IMR-90 (cell line): Measurements from ENCODE around the gene ANAPC7. TPM values are rescaled to one million over a fixed set of nuclear protein-coding genes. Genes with fewer than 3 reads are reported as not detected.
A peak's percentile ranks its signal among the peaks of the same experiment; 100 is the strongest.

Experiments
- ATAC-seq: fragments of 200-7000 bp; cut with Tn5 transposase; 2 replicates; pipeline ENCODE4 v1.9.1; 2020; ENCODE audit warnings: low read depth, mild to moderate bottlenecking, moderate library complexity
- BruUV-seq: library from RNA; stranded (reverse); fragments of 400-500 nt; replicated peaks from 2 replicates; lab custom pipeline; 2021; lab: Mats Ljungman, UMichigan
- CTCF ChIA-PET: fragments of 300-600 bp; formaldehyde crosslinking; extraction: SDS; loops from one replicate; lab custom pipeline; 2021; ENCODE audit warnings: antibody characterized with exemption; lab: Yijun Ruan, JAX
- POLR2A ChIA-PET: fragments of 300-600 bp; sonication (Branson Sonifier 250); formaldehyde crosslinking; loops from one replicate; lab custom pipeline; 2022; ENCODE audit warnings: antibody characterized with exemption; ENCODE audit not compliant: unreplicated experiment; lab: Charles Lee
- DNase-seq: peaks from one replicate; pipeline ENCODE4 v3.0.0; 2013
- H2AFZ ChIP-seq: replicated peaks from 2 replicates; pipeline ENCODE3; 2013; ENCODE audit warnings: low read length, mild to moderate bottlenecking; ENCODE audit not compliant: poor library complexity
- H2AK5ac ChIP-seq: 2 replicates; pipeline ENCODE4 v1.6.1; 2013; ENCODE audit warnings: low read depth, low read length, inconsistent platforms
- H2AK9ac ChIP-seq: replicated peaks from 2 replicates; pipeline ENCODE3; 2013; ENCODE audit warnings: mild to moderate bottlenecking, low read depth, low read length, moderate library complexity; ENCODE audit not compliant: poor library complexity
- H2BK120ac ChIP-seq: 2 replicates; pipeline ENCODE4 v1.6.1; 2013; ENCODE audit warnings: low read depth, low read length, inconsistent platforms
- H2BK15ac ChIP-seq: 3 replicates; pipeline ENCODE4 v1.6.1; 2013; ENCODE audit warnings: low read depth, low read length, inconsistent platforms
- H2BK20ac ChIP-seq: 2 replicates; pipeline ENCODE4 v1.6.1; 2013; ENCODE audit warnings: low read depth, mild to moderate bottlenecking, inconsistent platforms, low read length, moderate library complexity
- H2BK5ac ChIP-seq: 2 replicates; pipeline ENCODE4 v1.6.1; 2013; ENCODE audit warnings: mild to moderate bottlenecking, low read depth, low read length, inconsistent platforms; ENCODE audit not compliant: poor library complexity, severe bottlenecking
- H3K14ac ChIP-seq: replicated peaks from 2 replicates; pipeline ENCODE4 v1.6.1; 2013; ENCODE audit warnings: low read depth, low read length, inconsistent platforms
- H3K18ac ChIP-seq: 2 replicates; pipeline ENCODE4 v1.6.1; 2013; ENCODE audit warnings: low read depth, low read length, control low read depth
- H3K23ac ChIP-seq: 2 replicates; pipeline ENCODE4 v1.6.1; 2013; ENCODE audit warnings: low read depth, low read length, inconsistent platforms
- H3K27ac ChIP-seq: 2 replicates; pipeline ENCODE4 v1.5.1; 2013; ENCODE audit warnings: mild to moderate bottlenecking, control low read depth, low read length; ENCODE audit not compliant: insufficient read depth
- H3K27me3 ChIP-seq: 2 replicates; pipeline ENCODE4 v1.6.1; 2013; ENCODE audit warnings: low read length; ENCODE audit not compliant: control insufficient read depth, insufficient read depth
- H3K36me3 ChIP-seq: 2 replicates; pipeline ENCODE4 v1.6.1; 2013; ENCODE audit warnings: low read length, mixed read lengths; ENCODE audit not compliant: control insufficient read depth, insufficient read depth
- H3K4ac ChIP-seq: 2 replicates; pipeline ENCODE4 v1.6.1; 2013; ENCODE audit warnings: low read depth, low read length, inconsistent platforms
- H3K4me1 ChIP-seq: 2 replicates; pipeline ENCODE4 v1.6.1; 2013; ENCODE audit warnings: low read length, mixed read lengths; ENCODE audit not compliant: control insufficient read depth, insufficient read depth
- H3K4me2 ChIP-seq: 2 replicates; pipeline ENCODE4 v1.6.1; 2013; ENCODE audit warnings: low read depth, mild to moderate bottlenecking, control low read depth, low read length, moderate library complexity
- H3K4me3 ChIP-seq: 2 replicates; pipeline ENCODE4 v1.5.1; 2013; ENCODE audit warnings: low read depth, mild to moderate bottlenecking, control low read depth, low read length, moderate library complexity; ENCODE audit not compliant: insufficient read depth
- H3K56ac ChIP-seq: 2 replicates; pipeline ENCODE4 v1.6.1; 2013; ENCODE audit warnings: low read length, inconsistent platforms; ENCODE audit not compliant: insufficient read depth; ENCODE audit errors: extremely low read depth
- H3K79me1 ChIP-seq, 2 experiments: 2 replicates each; pipeline ENCODE4 v1.6.1; 2013; ENCODE audit warnings: low read length in 2 of 2, inconsistent platforms in 1 of 2, low read depth in 1 of 2
- H3K9ac ChIP-seq: 2 replicates; pipeline ENCODE4 v1.6.1; 2013; ENCODE audit warnings: low read depth, low read length, control low read depth
- H3K9me1 ChIP-seq: 2 replicates; pipeline ENCODE4 v1.6.1; 2013; ENCODE audit warnings: low read length, inconsistent platforms; ENCODE audit not compliant: insufficient read depth
- H3K9me3 ChIP-seq: 2 replicates; pipeline ENCODE4 v1.6.1; 2013; ENCODE audit warnings: low read length; ENCODE audit not compliant: control insufficient read depth, insufficient read depth
- H4K20me1 ChIP-seq: 2 replicates; pipeline ENCODE4 v1.6.1; 2013; ENCODE audit warnings: low read length, inconsistent platforms; ENCODE audit not compliant: insufficient read depth
- H4K5ac ChIP-seq: 2 replicates; pipeline ENCODE4 v1.6.1; 2013; ENCODE audit warnings: mild to moderate bottlenecking, low read depth, low read length, control low read depth
- H4K8ac ChIP-seq, 2 experiments: 2 replicates each; pipeline ENCODE4 v1.6.1; 2013; ENCODE audit warnings: low read depth in 2 of 2, low read length in 2 of 2, control low read depth in 1 of 2, inconsistent platforms in 1 of 2
- H4K91ac ChIP-seq: 2 replicates; pipeline ENCODE4 v1.6.1; 2013; ENCODE audit warnings: low read depth, low read length, inconsistent platforms; ENCODE audit not compliant: insufficient read depth
- CHD1 ChIP-seq: IDR thresholded peaks from 2 replicates; pipeline ENCODE4 v1.6.1; 2012; ENCODE audit warnings: low read depth, low read length, improper control_type of control experiment
- RFX5 ChIP-seq: IDR thresholded peaks from 2 replicates; pipeline ENCODE4 v1.8.0; 2012; ENCODE audit warnings: low read depth, mild to moderate bottlenecking, low read length, moderate library complexity
- WGBS, 2 experiments: methylation state at CpG; one replicate each; pipeline versions ENCODE4 v1.1.5 to v1.1.7; 2013; ENCODE audit warnings: missing lambda C conversion rate in 2 of 2; ENCODE audit not compliant: insufficient read length in 1 of 2; ENCODE audit errors: extremely low coverage in 2 of 2; 5-methylcytosine and 5-hydroxymethylcytosine counted together
- dilution Hi-C: fragments of 300-500 bp; cut with HindIII; formaldehyde crosslinking; loops from one replicate; pipeline ENCODE4 v1.14.3; 2018; ENCODE audit warnings: low sequenced_read_pairs; ENCODE audit not compliant: unreplicated experiment
- in situ Hi-C: fragments of 300-500 bp; cut with MboI; formaldehyde crosslinking; loops from 3 replicates; pipeline ENCODE4 v1.14.3; 2019; ENCODE audit warnings: low sequenced_read_pairs, inconsistent platforms, mixed read lengths
- intact Hi-C: fragments of 100-400 bp; cut with micrococcal nuclease; formaldehyde crosslinking; loops from 2 replicates; pipeline ENCODE4 v1.10.0; 2022
- polyA plus RNA-seq, 3 experiments: library from polyadenylated mRNA; depleted of rRNA; stranded (reverse); fragments of >200 nt; gene quantifications; 2 replicates each; pipeline ENCODE4 v1.2.3, GENCODE V29; 2012; ENCODE audit warnings: low replicate concordance in 1 of 3
- total RNA-seq: library from RNA; depleted of rRNA; stranded (reverse); fragments of >200 nt; gene quantifications from 2 replicates; pipeline ENCODE4 v1.2.3, GENCODE V29; 2012

The ANAPC7 gene
- total and polyA plus RNA-seq, 2 of the 4 experiments (the other 2 are of a cell fraction): 46.4 to 57.9 TPM

- Histone ChIP-seq H2AK5ac (no peak overlapping the region), H3K4me3 (no peak overlapping the region), H3K27ac (no peak overlapping the region), H3K56ac (no peak overlapping the region), H2AFZ (peak overlapping the region; percentile 28), H2AK9ac (no peak overlapping the region), H3K27me3 (no peaks in the 10 kb centered on the region), H4K91ac (no peak overlapping the region), H3K14ac (no peak overlapping the region), H3K4me1 (no peaks in the 10 kb centered on the region), H3K36me3 (peaks cover 74% of the 10 kb centered on the region), H4K20me1 (peaks cover 38% of the 10 kb centered on the region), H2BK5ac (no peak overlapping the region), H4K8ac (no peak overlapping the region), H2BK120ac (no peak overlapping the region), H2BK20ac (no peak overlapping the region), H3K9ac (no peak overlapping the region), H4K5ac (no peak overlapping the region), H3K4me2 (no peak overlapping the region), H3K18ac (no peak overlapping the region), H3K23ac (no peak overlapping the region), H2BK15ac (no peak overlapping the region), H3K9me1 (peaks cover 8% of the 10 kb centered on the region; the same call in 1 of the 2 replicates), H3K79me1 (peaks cover 50 to 69% of the 10 kb centered on the region in 2 experiments), H3K9me3 (no peaks in the 10 kb centered on the region), H3K4ac (no peak overlapping the region)
- no peak for ATAC-seq
- CTCF ChIA-PET: no interaction called here
- intact Hi-C loops: no loop called here
- dilution Hi-C loops: no loop called here
- TF ChIP-seq RFX5: no peak
- no peak for TF ChIP-seq CHD1
- POLR2A ChIA-PET: no interaction called here
- in situ Hi-C loops: no loop called here
- 100% methylated on average over 8 of the region's 15 CpGs; no CpG with 5 or more reads in 1 of the 2 experiments for WGBS, 2 experiments
- DNase-seq: no peak
- BruUV-seq: no TSS peak
Measured at GRCh38 chr12:110342157-110342556, 61.4 kb downstream of the ANAPC7 start.
